GM23338 (cell line): ENCODE measurements around the gene UNC5B. TPM values are rescaled to one million over a fixed set of nuclear protein-coding genes. Genes with fewer than 3 reads are reported as not detected.

ENCODE experiments used
- ATAC-seq: fragments of 200-7000 bp; cut with Tn5 transposase; 3 replicates; pipeline ENCODE4 v1.9.1; 2020
- DNase-seq: peaks from one replicate; pipeline ENCODE4 v3.0.0-alpha.2; 2015; ENCODE audit warnings: low spot score
- H2AFZ ChIP-seq: fragments of 200-600 bp; sonication (generic); 2 replicates; pipeline ENCODE4 v1.8.0; 2016; ENCODE audit warnings: antibody characterized with exemption, mild to moderate bottlenecking, moderate library complexity
- H3F3A ChIP-seq: fragments of 200-600 bp; sonication (generic); replicated peaks from 2 replicates; pipeline ENCODE4 v1.8.0; 2017; ENCODE audit warnings: antibody characterized with exemption, mixed run types, low read depth
- H3K27ac ChIP-seq: fragments of 200-600 bp; sonication (generic); 2 replicates; pipeline ENCODE4 v1.6.1; 2016; ENCODE audit warnings: low read depth
- H3K27me3 ChIP-seq: fragments of 200-600 bp; sonication (generic); 2 replicates; pipeline ENCODE4 v1.8.0; 2016; ENCODE audit warnings: mild to moderate bottlenecking, mixed run types, moderate library complexity; ENCODE audit not compliant: insufficient read depth
- H3K36me3 ChIP-seq: fragments of 200-600 bp; sonication (generic); 2 replicates; pipeline ENCODE4 v1.8.0; 2016; ENCODE audit warnings: mild to moderate bottlenecking; ENCODE audit not compliant: insufficient read depth
- H3K4me1 ChIP-seq: fragments of 200-600 bp; sonication (generic); 2 replicates; pipeline ENCODE4 v1.8.0; 2016; ENCODE audit warnings: mild to moderate bottlenecking, moderate library complexity; ENCODE audit not compliant: insufficient read depth
- H3K4me2 ChIP-seq: fragments of 200-600 bp; sonication (generic); 2 replicates; pipeline ENCODE4 v1.7.1; 2017; ENCODE audit warnings: mixed run types
- H3K4me3 ChIP-seq: fragments of 200-600 bp; sonication (generic); 2 replicates; pipeline ENCODE4 v1.6.1; 2016; ENCODE audit warnings: mixed run types
- H3K79me2 ChIP-seq: fragments of 200-600 bp; sonication (generic); replicated peaks from 2 replicates; pipeline ENCODE4 v1.8.0; 2017; ENCODE audit warnings: mild to moderate bottlenecking; ENCODE audit not compliant: insufficient read depth
- H3K9me2 ChIP-seq: fragments of 200-600 bp; sonication (generic); 2 replicates; pipeline ENCODE4 v1.8.0; 2017; ENCODE audit not compliant: insufficient read depth
- H4K20me1 ChIP-seq: fragments of 200-600 bp; sonication (generic); replicated peaks from 2 replicates; pipeline ENCODE4 v1.8.0; 2017; ENCODE audit warnings: mild to moderate bottlenecking; ENCODE audit not compliant: insufficient read depth
- H3K27ac Mint-ChIP-seq: 2 replicates; pipeline ENCODE4 v1.8.0; 2020; ENCODE audit warnings: inconsistent platforms, mild to moderate bottlenecking, moderate library complexity, mixed read lengths
- H3K27me3 Mint-ChIP-seq: 3 replicates; pipeline ENCODE4 v1.8.0; 2022; ENCODE audit warnings: low read depth, mild to moderate bottlenecking, moderate library complexity, mixed read lengths, inconsistent platforms; ENCODE audit not compliant: insufficient read depth, poor library complexity
- H3K36me3 Mint-ChIP-seq: 3 replicates; pipeline ENCODE4 v1.8.0; 2021; ENCODE audit warnings: low read depth, mild to moderate bottlenecking, inconsistent platforms, moderate library complexity, mixed read lengths
- H3K4me1 Mint-ChIP-seq: 3 replicates; pipeline ENCODE4 v1.8.0; 2020; ENCODE audit warnings: mild to moderate bottlenecking, inconsistent platforms, mixed read lengths
- H3K4me3 Mint-ChIP-seq: 3 replicates; pipeline ENCODE4 v1.8.0; 2021; ENCODE audit warnings: moderate library complexity, mild to moderate bottlenecking, inconsistent platforms, mixed read lengths
- H3K9me3 Mint-ChIP-seq: 3 replicates; pipeline ENCODE4 v1.8.0; 2020; ENCODE audit warnings: moderate library complexity, mild to moderate bottlenecking, inconsistent platforms, mixed read lengths
- CREB1 ChIP-seq: fragments of 250-450 bp; sonication (Bioruptor Pico); IDR thresholded peaks from 2 replicates; pipeline ENCODE4 v1.5.0; 2020; ENCODE audit warnings: low read depth, mild to moderate bottlenecking, moderate library complexity
- EZH2 ChIP-seq: fragments of 200-600 bp; sonication (generic); IDR thresholded peaks from one replicate; pipeline ENCODE4 v1.8.0; 2017; ENCODE audit warnings: antibody characterized with exemption, mild to moderate bottlenecking, low read depth; ENCODE audit not compliant: unreplicated experiment
- EZH2phosphoT487 ChIP-seq: fragments of 200-600 bp; sonication (generic); IDR thresholded peaks from one replicate; pipeline ENCODE4 v1.8.1; 2018; ENCODE audit warnings: antibody characterized with exemption; ENCODE audit not compliant: unreplicated experiment
- JUNB ChIP-seq: IDR thresholded peaks from one replicate; pipeline ENCODE4 v1.6.1; 2016; ENCODE audit warnings: antibody characterized with exemption; ENCODE audit not compliant: unreplicated experiment
- NANOG ChIP-seq: IDR thresholded peaks from 2 replicates; pipeline ENCODE4 v1.6.1; 2016; ENCODE audit warnings: antibody characterized with exemption, borderline replicate concordance
- POLR2AphosphoS5 ChIP-seq: IDR thresholded peaks from 2 replicates; pipeline ENCODE4 v1.6.1; 2016; ENCODE audit warnings: antibody characterized with exemption, low read depth
- STAT1 ChIP-seq: IDR thresholded peaks from one replicate; pipeline ENCODE4 v1.6.1; 2016; ENCODE audit warnings: antibody characterized with exemption; ENCODE audit not compliant: unreplicated experiment
- ZNF114 ChIP-seq: fragments of 250-450 bp; sonication (Bioruptor Pico); IDR thresholded peaks from 2 replicates; pipeline ENCODE4 v1.5.0; 2020; ENCODE audit warnings: mild to moderate bottlenecking, moderate library complexity
- ZNF331 ChIP-seq: fragments of 250-450 bp; sonication (Bioruptor Pico); IDR thresholded peaks from 2 replicates; pipeline ENCODE4 v1.5.0; 2020; ENCODE audit warnings: low read depth, mild to moderate bottlenecking, moderate library complexity
- polyA plus RNA-seq: library from polyadenylated mRNA; unstranded; fragments of >200 nt; fragmentation: Nextera tagmentation; extraction: Ambion mirVana; gene quantifications from 2 replicates; pipeline ENCODE4 v1.2.1, GENCODE V29; 2016
- total RNA-seq: library from RNA; depleted of rRNA; stranded (reverse); fragments of >200 nt; shearing (Covaris generic); gene quantifications from 2 replicates; pipeline ENCODE4 v1.2.3, GENCODE V29; 2014
- TF ChIP-seq, protein P1 (sequence below): IDR thresholded peaks from one replicate; pipeline ENCODE4 v1.6.1; 2018; ENCODE audit warnings: antibody characterized with exemption; ENCODE audit not compliant: unreplicated experiment
- TF ChIP-seq, protein P2 (sequence below), 2 experiments: fragments of 200-600 bp in 1 of 2; sonication (generic) in 1 of 2; conservative IDR thresholded peaks; 2 replicates each; pipeline versions ENCODE4 v1.5.1 to v1.6.1; 2016 to 2017; ENCODE audit warnings: antibody characterized with exemption in 2 of 2, low read depth in 2 of 2, mild to moderate bottlenecking in 2 of 2, moderate library complexity in 1 of 2
- TF ChIP-seq, protein P3 (sequence below): fragments of 250-450 bp; sonication (Bioruptor Pico); IDR thresholded peaks from 2 replicates; pipeline ENCODE4 v1.5.0; 2020; ENCODE audit warnings: mild to moderate bottlenecking, moderate library complexity
- TF ChIP-seq, protein P4 (sequence below): IDR thresholded peaks from 2 replicates; pipeline ENCODE4 v1.6.1; 2016; ENCODE audit warnings: antibody characterized with exemption

The UNC5B gene
- total and polyA plus RNA-seq, 2 experiments from 2014 or later = 8.0 to 31.2 TPM

DNA sequence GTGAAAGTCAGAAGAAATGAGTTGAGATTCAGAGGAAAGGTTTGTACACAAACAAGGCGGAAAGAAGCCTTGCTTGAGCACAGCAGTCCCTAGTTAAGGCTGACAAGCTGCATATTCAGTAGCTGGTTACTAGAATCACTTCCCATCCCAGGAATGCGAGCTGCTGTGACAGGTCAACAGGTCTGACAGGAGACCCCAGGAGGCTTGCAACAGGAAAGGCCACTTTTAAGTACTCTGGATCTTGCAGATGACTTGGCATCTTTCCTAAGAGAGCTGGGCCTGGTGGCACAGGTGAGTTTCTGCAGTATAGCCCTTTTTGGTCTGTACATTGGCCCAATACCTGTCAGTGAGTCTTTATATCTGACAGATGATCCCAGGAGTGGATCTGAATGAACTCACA lies 35.7 kb upstream of the UNC5B start (continued):
- TF ChIP-seq POLR2AphosphoS5 (no peak), EZH2 (no peak)

DNA sequence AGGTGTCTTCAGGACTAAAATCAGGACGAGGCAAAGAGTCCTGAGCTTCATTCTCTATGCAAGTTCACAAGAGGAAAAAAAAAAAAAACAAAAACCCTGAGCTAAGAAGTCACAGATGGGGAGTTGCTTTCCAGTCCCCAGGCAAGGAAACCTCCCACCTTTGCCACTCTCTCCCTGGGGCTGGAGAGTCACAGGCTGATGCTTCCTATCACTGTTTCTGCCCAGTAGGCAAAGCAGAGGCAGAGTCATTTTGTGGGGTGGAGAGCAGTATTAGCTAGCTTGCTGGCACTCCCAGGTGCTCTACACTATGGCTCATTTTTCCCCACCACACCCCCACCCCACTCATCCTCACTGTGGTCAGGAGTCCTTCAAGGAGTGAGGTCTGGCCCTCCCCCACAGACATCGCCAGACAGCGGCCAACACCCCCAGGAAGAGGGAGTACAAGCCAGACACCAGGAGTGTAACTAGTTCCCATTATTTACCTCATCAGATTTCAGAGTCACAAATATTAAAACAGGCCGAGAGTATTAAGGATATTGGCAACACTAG lies 34.6 kb upstream of the UNC5B start:
- no peak overlapping the region for H3K4me2 ChIP-seq
- H3K9me2 ChIP-seq = no peaks in the 10 kb centered on the region; the same call in 1 of the 2 replicates
- no peak overlapping the region for H3K4me3 ChIP-seq
- Mint-ChIP-seq H3K9me3 (no peaks in the 10 kb centered on the region), H3K36me3 (no peaks in the 10 kb centered on the region), H3K27ac (no peak overlapping the region; the same call in 1 of the 2 replicates), H3K4me3 (no peak overlapping the region), H3K27me3 (peaks cover 8% of the 10 kb centered on the region), H3K4me1 (peaks cover 27% of the 10 kb centered on the region)
- no peaks in the 10 kb centered on the region for H3K36me3 ChIP-seq
- no peaks in the 10 kb centered on the region for H3K27me3 ChIP-seq
- no peaks in the 10 kb centered on the region for H3F3A ChIP-seq
- no peaks in the 10 kb centered on the region for H3K79me2 ChIP-seq
- H3K27ac ChIP-seq = no peak overlapping the region
- TF ChIP-seq EZH2 (no peak), JUNB (no peak), EZH2phosphoT487 (no peak), STAT1 (no peak), ZNF331 (CRISPR knock-in tag) (no peak), CREB1 (no peak), NANOG (no peak), POLR2AphosphoS5 (no peak), ZNF114 (CRISPR knock-in tag) (no peak)
- TF ChIP-seq, protein P1, sequence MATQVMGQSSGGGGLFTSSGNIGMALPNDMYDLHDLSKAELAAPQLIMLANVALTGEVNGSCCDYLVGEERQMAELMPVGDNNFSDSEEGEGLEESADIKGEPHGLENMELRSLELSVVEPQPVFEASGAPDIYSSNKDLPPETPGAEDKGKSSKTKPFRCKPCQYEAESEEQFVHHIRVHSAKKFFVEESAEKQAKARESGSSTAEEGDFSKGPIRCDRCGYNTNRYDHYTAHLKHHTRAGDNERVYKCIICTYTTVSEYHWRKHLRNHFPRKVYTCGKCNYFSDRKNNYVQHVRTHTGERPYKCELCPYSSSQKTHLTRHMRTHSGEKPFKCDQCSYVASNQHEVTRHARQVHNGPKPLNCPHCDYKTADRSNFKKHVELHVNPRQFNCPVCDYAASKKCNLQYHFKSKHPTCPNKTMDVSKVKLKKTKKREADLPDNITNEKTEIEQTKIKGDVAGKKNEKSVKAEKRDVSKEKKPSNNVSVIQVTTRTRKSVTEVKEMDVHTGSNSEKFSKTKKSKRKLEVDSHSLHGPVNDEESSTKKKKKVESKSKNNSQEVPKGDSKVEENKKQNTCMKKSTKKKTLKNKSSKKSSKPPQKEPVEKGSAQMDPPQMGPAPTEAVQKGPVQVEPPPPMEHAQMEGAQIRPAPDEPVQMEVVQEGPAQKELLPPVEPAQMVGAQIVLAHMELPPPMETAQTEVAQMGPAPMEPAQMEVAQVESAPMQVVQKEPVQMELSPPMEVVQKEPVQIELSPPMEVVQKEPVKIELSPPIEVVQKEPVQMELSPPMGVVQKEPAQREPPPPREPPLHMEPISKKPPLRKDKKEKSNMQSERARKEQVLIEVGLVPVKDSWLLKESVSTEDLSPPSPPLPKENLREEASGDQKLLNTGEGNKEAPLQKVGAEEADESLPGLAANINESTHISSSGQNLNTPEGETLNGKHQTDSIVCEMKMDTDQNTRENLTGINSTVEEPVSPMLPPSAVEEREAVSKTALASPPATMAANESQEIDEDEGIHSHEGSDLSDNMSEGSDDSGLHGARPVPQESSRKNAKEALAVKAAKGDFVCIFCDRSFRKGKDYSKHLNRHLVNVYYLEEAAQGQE = no peak
- TF ChIP-seq, protein P2, sequence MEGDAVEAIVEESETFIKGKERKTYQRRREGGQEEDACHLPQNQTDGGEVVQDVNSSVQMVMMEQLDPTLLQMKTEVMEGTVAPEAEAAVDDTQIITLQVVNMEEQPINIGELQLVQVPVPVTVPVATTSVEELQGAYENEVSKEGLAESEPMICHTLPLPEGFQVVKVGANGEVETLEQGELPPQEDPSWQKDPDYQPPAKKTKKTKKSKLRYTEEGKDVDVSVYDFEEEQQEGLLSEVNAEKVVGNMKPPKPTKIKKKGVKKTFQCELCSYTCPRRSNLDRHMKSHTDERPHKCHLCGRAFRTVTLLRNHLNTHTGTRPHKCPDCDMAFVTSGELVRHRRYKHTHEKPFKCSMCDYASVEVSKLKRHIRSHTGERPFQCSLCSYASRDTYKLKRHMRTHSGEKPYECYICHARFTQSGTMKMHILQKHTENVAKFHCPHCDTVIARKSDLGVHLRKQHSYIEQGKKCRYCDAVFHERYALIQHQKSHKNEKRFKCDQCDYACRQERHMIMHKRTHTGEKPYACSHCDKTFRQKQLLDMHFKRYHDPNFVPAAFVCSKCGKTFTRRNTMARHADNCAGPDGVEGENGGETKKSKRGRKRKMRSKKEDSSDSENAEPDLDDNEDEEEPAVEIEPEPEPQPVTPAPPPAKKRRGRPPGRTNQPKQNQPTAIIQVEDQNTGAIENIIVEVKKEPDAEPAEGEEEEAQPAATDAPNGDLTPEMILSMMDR (conservative IDR thresholded peaks at IDR 0.05; ENCODE audit: low read depth in 2 of 2) = no peak
- TF ChIP-seq, protein P3, sequence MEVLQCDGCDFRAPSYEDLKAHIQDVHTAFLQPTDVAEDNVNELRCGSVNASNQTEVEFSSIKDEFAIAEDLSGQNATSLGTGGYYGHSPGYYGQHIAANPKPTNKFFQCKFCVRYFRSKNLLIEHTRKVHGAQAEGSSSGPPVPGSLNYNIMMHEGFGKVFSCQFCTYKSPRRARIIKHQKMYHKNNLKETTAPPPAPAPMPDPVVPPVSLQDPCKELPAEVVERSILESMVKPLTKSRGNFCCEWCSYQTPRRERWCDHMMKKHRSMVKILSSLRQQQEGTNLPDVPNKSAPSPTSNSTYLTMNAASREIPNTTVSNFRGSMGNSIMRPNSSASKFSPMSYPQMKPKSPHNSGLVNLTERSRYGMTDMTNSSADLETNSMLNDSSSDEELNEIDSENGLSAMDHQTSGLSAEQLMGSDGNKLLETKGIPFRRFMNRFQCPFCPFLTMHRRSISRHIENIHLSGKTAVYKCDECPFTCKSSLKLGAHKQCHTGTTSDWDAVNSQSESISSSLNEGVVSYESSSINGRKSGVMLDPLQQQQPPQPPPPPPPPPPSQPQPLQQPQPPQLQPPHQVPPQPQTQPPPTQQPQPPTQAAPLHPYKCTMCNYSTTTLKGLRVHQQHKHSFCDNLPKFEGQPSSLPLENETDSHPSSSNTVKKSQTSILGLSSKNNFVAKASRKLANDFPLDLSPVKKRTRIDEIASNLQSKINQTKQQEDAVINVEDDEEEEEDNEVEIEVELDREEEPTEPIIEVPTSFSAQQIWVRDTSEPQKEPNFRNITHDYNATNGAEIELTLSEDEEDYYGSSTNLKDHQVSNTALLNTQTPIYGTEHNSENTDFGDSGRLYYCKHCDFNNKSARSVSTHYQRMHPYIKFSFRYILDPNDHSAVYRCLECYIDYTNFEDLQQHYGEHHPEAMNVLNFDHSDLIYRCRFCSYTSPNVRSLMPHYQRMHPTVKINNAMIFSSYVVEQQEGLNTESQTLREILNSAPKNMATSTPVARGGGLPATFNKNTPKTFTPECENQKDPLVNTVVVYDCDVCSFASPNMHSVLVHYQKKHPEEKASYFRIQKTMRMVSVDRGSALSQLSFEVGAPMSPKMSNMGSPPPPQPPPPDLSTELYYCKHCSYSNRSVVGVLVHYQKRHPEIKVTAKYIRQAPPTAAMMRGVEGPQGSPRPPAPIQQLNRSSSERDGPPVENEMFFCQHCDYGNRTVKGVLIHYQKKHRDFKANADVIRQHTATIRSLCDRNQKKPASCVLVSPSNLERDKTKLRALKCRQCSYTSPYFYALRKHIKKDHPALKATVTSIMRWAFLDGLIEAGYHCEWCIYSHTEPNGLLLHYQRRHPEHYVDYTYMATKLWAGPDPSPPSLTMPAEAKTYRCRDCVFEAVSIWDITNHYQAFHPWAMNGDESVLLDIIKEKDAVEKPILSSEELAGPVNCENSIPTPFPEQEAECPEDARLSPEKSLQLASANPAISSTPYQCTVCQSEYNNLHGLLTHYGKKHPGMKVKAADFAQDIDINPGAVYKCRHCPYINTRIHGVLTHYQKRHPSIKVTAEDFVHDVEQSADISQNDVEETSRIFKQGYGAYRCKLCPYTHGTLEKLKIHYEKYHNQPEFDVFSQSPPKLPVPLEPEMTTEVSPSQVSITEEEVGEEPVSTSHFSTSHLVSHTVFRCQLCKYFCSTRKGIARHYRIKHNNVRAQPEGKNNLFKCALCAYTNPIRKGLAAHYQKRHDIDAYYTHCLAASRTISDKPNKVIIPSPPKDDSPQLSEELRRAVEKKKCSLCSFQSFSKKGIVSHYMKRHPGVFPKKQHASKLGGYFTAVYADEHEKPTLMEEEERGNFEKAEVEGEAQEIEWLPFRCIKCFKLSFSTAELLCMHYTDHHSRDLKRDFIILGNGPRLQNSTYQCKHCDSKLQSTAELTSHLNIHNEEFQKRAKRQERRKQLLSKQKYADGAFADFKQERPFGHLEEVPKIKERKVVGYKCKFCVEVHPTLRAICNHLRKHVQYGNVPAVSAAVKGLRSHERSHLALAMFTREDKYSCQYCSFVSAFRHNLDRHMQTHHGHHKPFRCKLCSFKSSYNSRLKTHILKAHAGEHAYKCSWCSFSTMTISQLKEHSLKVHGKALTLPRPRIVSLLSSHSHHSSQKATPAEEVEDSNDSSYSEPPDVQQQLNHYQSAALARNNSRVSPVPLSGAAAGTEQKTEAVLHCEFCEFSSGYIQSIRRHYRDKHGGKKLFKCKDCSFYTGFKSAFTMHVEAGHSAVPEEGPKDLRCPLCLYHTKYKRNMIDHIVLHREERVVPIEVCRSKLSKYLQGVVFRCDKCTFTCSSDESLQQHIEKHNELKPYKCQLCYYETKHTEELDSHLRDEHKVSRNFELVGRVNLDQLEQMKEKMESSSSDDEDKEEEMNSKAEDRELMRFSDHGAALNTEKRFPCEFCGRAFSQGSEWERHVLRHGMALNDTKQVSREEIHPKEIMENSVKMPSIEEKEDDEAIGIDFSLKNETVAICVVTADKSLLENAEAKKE (CRISPR knock-in tag) = no peak
- TF ChIP-seq, protein P4, sequence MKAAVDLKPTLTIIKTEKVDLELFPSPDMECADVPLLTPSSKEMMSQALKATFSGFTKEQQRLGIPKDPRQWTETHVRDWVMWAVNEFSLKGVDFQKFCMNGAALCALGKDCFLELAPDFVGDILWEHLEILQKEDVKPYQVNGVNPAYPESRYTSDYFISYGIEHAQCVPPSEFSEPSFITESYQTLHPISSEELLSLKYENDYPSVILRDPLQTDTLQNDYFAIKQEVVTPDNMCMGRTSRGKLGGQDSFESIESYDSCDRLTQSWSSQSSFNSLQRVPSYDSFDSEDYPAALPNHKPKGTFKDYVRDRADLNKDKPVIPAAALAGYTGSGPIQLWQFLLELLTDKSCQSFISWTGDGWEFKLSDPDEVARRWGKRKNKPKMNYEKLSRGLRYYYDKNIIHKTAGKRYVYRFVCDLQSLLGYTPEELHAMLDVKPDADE = no peak
- no peak for ATAC-seq
- no peak overlapping the region for H2AFZ ChIP-seq
- DNase-seq = no peak
- H4K20me1 ChIP-seq = no peaks in the 10 kb centered on the region
- no peaks in the 10 kb centered on the region for H3K4me1 ChIP-seq
